GM12878 (cell line): ENCODE results near the gene CWF19L1.

ENCODE experiments used
- ATF2 ChIP-seq: IDR thresholded peaks from 2 replicates; pipeline ENCODE4 v1.6.1; 2012; ENCODE audit warnings: low read length, inconsistent platforms
- EGR1 ChIP-seq, 2 experiments: IDR thresholded peaks; 1 replicate in 1 of 2; 2 replicates in 1 of 2; pipeline ENCODE4 v1.6.1; 2011 to 2012; ENCODE audit warnings: low read depth in 2 of 2, low read length in 2 of 2, borderline replicate concordance in 1 of 2, mild to moderate bottlenecking in 1 of 2, moderate library complexity in 1 of 2
- NR2C2 ChIP-seq: IDR thresholded peaks from 2 replicates; pipeline ENCODE4 v1.6.1; 2011; ENCODE audit warnings: borderline replicate concordance, low read depth; ENCODE audit not compliant: control insufficient read depth, insufficient read length
- USF2 ChIP-seq: IDR thresholded peaks from 2 replicates; pipeline ENCODE4 v1.6.1; 2011; ENCODE audit warnings: low read depth, low read length, improper control_type of control experiment, borderline replicate concordance

GRCh38 chr10:100315615-100316014 is 48.2 kb upstream of the CWF19L1 start:
- no peak for TF ChIP-seq ATF2
- TF ChIP-seq NR2C2, result no peak
- TF ChIP-seq USF2, result no peak
- no peak for TF ChIP-seq EGR1 (IDR thresholded peaks at IDR 0.05; ENCODE audit: borderline replicate concordance in 1 of 2, low read depth in 2 of 2, low read length in 2 of 2)
